ENCODE data around the gene IL31RA.

Gene IL31RA

DNA sequence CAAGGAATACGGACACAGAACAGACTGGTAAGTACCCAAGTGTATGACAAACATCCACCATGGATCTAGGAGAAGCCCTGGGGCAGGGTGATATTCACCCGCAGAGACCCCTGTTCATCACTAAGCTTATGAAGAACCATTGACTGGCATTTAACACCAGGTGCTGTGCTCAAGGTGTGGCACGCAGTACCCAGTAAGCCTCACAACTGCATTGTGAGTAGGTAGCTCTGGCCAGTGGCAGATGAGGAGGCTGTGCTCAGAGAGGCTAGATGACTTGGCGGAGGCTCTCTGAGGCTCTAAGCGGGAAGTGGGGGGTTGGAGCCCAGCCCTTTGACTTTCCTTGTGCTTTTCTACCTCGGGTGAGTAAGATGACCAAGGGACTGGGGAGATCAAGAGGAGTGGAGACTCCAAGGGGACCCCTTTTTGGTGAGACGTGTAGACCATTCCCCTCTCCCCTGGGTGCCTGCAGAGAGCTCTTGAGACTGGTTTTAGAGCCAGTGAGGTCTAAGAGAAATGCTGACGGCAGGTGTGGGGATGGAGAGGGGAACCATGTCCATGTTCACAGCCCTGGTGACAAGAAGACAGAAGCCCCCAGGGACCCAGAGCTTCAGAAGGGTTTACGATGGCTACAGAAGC lies 72.8 kb downstream of the IL31RA start:
- no peak overlapping the region for H3K4me3 ChIP-seq (ENCODE audit: low read depth, low read length)
- TF ChIP-seq, protein P1, sequence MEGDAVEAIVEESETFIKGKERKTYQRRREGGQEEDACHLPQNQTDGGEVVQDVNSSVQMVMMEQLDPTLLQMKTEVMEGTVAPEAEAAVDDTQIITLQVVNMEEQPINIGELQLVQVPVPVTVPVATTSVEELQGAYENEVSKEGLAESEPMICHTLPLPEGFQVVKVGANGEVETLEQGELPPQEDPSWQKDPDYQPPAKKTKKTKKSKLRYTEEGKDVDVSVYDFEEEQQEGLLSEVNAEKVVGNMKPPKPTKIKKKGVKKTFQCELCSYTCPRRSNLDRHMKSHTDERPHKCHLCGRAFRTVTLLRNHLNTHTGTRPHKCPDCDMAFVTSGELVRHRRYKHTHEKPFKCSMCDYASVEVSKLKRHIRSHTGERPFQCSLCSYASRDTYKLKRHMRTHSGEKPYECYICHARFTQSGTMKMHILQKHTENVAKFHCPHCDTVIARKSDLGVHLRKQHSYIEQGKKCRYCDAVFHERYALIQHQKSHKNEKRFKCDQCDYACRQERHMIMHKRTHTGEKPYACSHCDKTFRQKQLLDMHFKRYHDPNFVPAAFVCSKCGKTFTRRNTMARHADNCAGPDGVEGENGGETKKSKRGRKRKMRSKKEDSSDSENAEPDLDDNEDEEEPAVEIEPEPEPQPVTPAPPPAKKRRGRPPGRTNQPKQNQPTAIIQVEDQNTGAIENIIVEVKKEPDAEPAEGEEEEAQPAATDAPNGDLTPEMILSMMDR (IDR thresholded peaks at IDR 0.05; ENCODE audit: low read depth, low read length): no peak
- in situ Hi-C loops (cut with HindIII; ENCODE audit: low sequenced_read_pairs): no loop called here
- DNase-seq (ENCODE audit: low read depth, low spot score): no peak

DNA sequence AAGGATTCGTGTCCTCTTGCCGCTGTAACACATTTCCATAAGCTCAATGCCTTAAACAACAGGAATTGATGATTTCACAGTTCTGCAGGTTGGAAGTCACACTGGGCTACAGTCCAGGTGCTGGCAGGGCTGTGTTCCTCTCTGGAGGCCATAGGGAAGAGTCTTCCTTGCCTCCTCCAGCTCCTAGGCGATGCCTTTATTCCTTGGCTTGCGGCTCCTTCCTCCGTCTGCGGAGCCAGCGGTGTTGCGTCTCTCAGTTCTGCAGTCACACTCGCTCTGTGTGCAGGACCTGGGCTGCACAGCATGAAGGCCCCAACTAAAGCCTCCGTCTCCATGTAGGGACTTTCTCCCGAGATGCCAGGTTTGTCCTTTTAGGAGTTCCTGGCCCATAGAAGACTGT lies 73.6 kb downstream of the IL31RA start:
- no peak for DNase-seq (ENCODE audit: low read depth, low spot score)
- H3K4me3 ChIP-seq (ENCODE audit: low read depth, low read length): no peak overlapping the region
- in situ Hi-C loops (cut with HindIII; ENCODE audit: low sequenced_read_pairs): no loop called here
- TF ChIP-seq, protein P1 (IDR thresholded peaks at IDR 0.05; ENCODE audit: low read depth, low read length): no peak

DNA sequence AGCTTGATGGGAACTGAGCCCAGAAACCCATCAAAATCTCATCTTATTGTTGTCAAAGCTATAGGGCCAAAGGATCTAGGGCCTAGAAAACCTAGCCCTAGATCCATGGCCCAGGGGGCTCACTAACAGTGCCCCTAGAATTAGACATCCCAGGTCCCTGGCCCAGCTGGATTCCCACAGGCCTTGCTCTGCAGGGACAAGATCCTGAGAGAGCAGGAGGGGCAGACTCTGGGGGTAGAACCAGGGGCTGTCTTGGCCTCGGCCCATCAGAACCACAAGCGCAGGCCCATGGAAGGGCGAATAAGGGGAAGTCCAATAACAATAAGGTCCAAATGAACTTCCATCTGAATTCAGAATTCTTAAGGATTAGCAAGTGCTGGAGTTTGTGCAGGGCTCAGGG lies 74.0 kb downstream of the IL31RA start:
- H3K4me3 ChIP-seq (ENCODE audit: low read depth, low read length): no peak overlapping the region
- TF ChIP-seq, protein P1 (IDR thresholded peaks at IDR 0.05; ENCODE audit: low read depth, low read length): no peak
- no peak for DNase-seq (ENCODE audit: low read depth, low spot score)
- in situ Hi-C loops (cut with HindIII; ENCODE audit: low sequenced_read_pairs): no loop called here

DNA sequence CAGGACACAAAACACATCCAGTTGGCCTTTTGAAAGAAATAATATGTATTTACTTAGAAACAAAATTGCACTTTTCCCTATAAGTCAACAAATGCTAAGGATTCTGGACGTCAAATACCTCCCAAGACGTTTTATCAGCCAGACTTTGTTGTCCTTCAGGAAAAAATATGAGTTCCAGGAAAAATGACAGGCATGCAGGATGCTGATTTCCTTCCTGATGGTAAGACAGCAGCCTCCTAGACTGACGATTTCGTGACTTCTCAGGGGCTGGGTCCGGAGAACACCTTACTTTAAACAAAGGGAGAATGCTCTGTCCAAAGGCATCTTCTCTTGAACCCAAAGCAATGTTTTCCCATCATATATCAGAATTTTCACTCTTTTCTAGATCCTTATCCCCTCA lies 74.6 kb downstream of the IL31RA start:
- in situ Hi-C loops (cut with HindIII; ENCODE audit: low sequenced_read_pairs): no loop called here
- no peak overlapping the region for H3K4me3 ChIP-seq (ENCODE audit: low read depth, low read length)
- DNase-seq (ENCODE audit: low read depth, low spot score): no peak
- TF ChIP-seq, protein P1 (IDR thresholded peaks at IDR 0.05; ENCODE audit: low read depth, low read length): no peak

DNA sequence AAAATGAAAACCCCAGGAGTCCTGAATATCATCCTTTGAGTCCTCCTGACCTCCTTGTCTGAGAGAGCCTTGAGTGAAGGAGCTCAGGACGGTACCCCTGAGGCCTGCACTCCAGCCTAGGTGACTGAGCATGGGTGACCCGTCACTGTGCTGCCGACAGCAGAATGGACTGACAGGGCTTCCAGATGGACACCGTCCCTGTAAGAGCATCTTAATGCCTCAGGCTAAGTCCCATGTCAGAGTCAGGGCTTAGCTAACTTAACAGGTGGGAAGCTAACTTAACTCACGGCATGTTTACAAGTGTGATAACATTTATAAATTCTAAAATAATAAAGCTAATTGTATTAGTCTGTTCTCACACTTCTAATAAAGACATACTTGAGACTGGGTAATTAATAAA lies 75.3 kb downstream of the IL31RA start:
- no peak for DNase-seq (ENCODE audit: low read depth, low spot score)
- no peak overlapping the region for H3K4me3 ChIP-seq (ENCODE audit: low read depth, low read length)
- in situ Hi-C loops (cut with HindIII; ENCODE audit: low sequenced_read_pairs): no loop called here
- TF ChIP-seq, protein P1 (IDR thresholded peaks at IDR 0.05; ENCODE audit: low read depth, low read length): no peak

DNA sequence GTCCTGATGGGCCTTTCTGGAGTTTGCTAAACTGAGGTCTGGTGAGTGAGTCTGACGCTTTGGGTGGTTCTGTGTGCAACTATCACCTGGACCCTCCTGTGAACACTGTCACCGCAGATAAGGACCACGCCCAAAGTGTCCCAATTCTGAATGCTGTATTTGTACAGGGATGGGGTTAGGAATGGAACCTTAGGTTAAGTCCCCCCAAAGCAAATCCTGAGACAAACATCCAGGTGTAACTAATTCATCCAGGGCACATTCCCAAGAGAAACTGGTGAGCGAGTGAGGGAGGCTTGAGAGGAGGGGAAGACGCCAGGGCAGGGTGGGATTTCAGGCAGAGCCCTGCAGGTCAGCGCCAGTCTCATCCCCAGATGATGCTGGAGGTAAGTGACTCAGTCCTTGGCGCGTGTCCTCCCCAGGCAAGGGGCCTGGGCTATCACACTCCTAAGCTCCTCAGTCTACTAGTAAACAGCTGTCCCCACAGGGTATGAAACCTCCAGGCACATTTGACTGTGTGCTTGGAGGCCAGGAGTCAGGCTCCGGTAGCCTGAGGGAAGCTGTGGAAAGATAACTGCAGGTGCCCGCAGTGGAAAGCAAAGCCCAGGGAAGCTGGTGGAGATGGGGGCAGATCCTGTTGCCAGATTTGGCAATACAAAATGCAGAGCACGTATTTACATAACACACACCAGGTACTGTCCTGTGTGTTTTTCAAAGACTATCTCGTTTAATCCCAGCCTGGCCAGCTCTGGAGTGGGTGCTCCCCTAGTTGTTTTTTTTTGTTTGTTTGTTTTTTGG lies 76.9 kb downstream of the IL31RA start:
- in situ Hi-C loops (cut with HindIII; ENCODE audit: low sequenced_read_pairs): no loop called here
- TF ChIP-seq, protein P1 (IDR thresholded peaks at IDR 0.05; ENCODE audit: low read depth, low read length): no peak
- DNase-seq (ENCODE audit: low read depth, low spot score): no peak
- no peak overlapping the region for H3K4me3 ChIP-seq (ENCODE audit: low read depth, low read length)

All from astrocyte of the spinal cord (primary cell).